SW 1271 (cell line): ENCODE results near the gene SELPLG.
"Not testable (repeated sequence)": the region's sequence is repeated elsewhere in the genome, so short reads cannot be mapped to it uniquely, and the experiment has no call there.

Source experiments
- DNase-seq, 2 experiments: peaks; one replicate each; lab custom pipeline; 2025; lab: John Stamatoyannopoulos, UW

Gene SELPLG

DNA sequence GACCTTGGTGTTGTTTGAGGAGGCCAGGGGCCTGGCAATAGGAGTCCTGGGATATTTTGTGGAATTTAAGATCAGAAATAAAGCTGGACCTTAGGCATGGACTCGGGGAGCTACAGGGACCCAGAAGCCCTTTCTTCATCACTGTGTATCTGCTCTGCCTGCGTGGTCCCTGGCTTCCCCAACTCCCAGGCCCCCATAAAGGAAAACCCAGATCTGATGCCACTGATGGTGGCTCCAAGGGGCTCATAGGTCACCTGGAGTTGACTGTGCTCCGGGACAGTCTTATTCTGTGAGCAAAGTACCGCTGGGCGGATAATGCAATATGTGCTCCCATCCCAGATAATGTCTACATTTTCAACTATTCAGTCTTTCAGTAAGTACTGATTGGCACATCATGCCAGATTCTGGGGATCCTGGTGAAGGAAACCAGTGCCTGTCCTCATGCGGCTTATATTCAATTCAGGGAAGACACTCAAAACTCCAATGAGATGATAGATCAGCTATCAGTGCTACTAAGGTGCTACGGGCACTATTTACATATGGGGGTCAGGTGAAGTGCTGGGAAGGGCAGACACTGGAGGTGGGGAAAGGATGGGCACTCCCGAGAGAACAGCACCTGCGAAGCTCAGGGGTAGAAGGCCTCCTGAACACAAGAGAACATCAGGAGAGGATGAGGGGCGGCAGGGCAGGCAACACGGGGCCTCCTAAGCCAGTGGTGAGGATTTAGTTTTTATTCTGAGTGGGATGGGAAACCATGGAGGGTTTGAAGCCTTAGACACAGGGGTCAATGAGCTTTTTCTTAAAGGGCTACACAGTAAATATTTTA, 5.5 kb upstream of the SELPLG start:
- no peak for DNase-seq

DNA sequence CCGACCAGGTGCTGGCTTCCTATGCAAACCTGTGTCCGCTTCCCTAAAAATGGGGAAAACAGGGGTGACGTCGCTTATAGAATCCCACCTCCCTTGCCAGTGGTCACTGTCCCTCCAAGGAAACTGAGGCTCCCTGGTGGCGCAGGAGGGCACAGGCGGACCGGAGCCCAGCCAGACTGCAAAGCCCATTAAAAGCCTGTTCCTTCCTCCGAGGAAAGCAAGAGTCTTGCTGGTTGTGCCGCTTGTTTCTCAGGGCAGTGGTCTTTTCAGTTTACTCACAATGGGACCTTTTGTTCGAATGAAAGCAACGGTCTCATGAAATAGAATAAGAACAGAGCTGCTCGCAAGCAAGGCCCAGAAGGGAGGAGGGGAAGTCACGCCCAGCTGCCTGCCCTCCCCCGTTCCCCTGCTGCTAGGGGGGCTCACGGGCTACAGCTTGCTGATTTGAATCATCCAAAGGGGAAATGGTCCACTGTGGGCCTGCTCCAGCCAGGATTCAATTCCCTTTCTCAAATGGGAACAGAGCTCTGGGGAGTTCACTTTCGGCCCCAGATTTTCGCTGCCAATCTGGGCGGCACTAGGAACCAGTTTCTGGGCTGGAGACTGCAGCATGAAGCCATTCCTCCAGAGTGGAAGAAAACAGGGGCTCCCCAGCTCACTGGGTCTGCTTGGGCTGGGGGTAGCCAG, 4.6 kb upstream of the SELPLG start:
- DNase-seq: no peak

DNA sequence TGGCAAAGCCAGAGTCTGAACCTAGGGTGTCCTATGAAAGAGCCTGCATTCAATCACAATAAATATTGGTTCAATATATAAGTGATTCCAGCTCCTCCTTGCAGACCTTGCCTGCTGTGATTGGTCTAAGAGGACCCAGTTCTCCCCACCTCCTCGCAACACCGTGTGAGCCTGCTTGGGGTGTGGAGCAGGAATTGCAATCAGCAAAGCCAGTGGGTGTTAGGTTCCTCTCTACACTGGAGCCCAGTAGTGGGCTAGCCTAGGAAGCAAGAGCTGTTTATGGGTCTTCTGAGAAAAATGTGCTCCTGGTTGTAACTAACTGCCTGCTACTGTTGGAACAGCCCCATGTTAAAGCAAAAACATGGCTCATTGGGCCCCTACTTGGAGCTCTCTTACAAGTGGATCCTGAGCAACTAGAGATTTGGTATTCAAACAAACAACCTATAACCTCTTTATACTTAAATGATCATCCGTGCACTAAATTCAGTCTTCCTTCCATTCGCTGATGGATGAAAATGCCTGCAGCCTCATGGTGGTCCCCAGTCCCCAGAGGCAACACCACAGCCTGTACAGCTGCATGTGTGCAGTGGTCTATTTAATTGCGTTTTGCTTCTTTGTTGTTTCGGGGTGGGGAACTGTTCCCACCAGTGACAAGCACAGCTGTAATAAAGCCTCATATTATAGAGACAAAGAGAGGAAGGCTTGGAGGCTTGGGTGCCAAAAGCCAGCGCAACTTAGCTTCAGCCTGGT, 3.7 kb upstream of the SELPLG start:
- DNase-seq: no peak

DNA sequence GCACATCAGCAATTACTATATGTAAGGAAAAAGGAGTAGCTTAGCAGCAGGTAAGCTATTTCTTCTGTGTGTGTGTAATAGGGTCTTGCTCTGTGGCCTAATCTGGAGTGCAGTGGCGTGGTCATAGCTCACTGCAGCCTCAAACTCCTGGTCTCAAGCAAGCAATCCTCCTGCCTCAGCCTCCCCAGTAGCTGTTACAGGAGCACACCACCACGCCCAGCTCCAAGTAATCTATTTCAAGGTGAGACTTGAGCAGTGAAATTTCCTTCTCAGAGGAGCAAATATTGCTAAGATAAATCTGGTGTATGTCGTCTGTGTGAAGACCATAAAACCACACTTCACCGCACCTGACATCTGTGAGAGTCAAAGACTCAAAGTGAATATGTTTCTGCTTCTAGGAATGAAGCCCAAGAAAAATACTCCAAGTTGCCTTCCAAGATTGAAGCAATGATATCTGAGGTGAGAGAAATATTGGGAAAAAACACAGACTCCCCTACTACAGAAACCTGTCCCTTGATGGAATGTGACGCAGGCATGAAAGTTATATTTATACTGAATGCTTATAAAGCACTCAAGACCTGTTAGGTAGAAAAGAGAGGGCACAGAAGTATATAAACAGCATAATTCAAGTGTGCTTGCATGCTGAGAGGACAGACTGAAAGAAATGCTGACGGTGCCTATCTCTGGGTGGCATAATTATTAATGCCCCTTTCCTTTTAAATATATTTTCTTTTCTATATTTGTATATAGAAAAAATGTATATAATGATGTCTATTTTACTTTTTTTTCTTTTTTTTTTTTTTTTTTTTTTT, 2.5 kb upstream of the SELPLG start:
- no peak for DNase-seq

DNA sequence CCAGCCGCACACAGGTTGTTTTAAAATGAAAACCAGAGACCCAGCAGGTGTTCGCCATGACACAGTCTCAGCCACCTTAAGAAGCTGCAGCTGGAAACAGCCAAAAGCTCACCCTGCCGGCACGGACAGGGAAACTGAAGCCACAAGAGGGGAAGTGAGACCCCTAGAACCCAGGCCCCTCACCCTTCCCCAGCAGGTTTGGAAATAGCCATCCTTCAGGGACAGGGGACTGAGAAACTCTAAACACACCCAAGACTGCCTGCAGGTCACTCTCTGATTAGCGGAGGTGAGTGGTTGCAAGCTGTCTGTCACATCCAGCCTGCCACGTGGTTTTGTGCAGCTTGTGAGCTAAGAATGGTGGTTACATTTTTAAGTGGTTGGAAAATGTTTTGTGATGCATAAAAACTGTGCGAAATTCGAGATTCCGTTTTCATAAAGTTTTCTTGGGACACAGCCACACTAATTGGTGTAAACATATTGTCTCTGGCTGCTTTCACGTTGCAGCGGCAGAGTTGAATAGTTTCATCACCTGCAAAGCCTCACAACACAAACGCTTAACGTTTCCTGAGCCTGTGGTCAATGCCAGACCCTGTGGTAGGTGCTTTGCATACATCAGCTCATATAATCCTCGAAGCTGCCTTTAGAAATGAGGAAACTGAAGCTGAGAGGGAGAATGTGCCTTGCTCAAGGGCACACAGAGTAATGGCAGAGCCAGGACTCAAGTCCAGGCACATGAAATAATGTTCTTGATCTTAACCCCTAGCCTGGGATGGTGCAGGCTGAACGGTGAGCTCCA, 1.7 kb upstream of the SELPLG start:
- no peak for DNase-seq

DNA sequence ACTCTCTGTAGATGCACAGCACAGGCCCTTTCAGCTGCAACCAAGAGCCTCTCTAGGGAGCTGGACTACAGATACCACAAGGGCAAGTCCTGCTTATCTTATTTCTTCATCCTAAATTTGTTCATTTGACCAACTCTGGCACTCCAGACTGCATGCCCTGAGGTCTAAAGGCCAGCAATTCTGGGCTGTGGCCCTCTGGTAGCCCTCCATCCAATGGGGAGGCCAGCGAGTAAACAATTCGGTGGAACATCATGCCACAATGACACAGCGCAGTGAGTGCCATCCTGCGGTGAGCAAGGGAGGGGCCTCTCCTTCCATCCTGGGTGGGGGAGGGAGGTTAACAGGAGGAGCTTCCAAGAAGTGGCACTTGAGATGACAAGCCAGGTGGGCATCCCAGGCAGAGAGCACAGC, 652 bp upstream of the SELPLG start:
- DNase-seq: no peak

DNA sequence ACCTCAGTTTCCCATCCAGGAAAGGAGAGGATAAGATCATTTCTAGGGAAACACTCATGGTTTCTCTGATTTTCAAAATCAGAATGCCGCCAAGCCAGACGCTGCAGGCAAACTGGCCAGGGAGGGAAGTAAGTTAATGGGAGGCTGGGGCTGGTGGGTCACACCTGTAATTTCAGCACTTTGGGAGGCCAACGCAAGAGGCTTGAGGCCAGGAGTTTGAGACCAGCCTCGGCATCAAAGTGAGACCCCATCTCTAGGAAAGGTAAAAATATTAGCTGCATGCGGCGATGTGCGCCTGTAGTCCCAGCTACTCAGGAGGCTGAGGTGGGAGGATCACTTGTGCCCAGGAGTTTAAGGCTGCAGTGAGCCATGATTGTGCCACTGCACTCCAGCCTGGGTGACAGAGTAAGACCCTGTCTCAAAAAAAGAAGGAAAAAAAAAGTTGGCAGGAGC, 587 bp downstream of the SELPLG start:
- no peak for DNase-seq

DNA sequence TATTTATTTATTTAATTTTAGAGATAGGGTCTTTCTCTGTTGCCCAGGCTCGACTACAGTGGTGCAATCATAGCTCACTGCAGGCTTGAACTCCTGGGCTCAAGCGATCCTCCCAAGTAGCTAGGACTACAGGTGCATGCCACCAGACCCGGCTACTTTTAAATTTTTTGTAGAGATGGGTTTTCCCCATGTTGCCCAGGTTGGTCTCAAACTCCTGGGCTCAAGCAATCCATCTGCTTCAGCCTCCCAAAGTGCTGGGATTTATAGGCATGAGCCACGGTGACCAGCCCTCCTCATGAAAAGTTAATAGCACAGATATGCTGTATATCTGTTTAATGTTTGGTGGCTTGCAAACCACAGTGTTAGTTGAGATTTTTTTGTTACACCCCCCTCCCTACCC, 2.4 kb downstream of the SELPLG start:
- not testable (repeated sequence) for DNase-seq

DNA sequence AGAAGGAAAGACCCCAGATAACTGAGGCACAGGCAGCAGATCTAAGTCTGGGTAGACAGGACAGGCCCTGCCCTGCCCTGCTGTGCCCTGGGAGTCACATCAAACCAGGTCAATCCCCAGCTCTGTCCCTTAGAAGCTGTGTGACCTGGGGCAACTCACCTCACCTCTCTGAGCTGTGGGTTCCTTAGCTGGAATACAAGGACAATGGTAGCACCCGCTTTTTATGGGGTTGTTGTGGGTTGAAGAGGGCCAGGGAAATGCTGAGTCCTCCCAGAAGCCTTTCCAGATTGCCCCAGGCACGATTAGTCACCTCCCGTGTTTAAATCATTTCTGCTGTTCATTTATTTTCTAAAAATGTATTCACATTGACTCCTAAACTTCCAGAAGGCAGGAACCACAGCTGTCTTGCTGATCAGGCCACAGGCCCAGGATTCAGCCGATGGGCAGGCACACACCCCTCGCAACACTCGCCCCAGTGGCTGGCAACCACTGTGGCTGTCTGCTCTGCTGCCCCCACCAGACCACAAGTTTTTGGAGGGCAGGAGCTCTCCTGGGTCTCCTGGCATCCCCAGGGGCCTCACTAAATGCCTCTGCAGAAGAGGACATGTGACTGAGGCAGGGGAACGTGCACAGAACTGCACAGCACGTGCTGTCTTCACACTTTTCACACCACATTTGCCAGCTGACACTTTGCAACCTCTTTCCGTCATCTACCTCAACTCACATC, 3.0 kb downstream of the SELPLG start:
- no peak for DNase-seq

DNA sequence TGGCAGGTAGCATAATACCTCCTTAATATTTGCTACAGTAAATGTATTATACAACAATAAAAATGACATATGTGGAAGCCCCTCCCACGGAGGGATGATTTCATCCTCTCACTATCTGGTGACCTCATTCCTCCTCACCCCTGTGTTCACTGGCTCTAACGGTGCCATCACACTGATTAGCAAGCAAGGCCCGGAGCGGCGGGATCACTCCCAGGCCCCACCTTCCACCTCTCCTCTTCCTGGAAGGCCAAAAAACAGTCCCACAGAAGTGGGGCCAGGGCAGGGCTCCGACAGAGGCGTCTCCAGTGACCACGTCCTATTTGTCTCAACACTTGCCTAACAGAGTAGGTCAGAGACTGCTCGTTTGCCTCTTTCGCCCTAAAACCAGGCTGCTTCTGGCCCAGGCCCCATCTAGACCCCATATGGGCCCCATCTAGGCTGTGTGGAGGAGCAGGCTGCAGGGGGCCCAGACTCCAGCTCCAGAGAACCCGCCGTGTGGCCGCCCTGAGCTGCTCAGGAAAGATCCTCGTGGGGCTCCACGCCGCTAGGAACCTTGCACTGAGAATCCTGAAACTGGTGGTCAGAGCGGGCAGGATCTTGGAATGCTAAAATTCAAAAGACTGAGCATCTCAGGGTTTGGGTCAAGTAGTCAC, 3.7 kb downstream of the SELPLG start:
- DNase-seq: no peak

DNA sequence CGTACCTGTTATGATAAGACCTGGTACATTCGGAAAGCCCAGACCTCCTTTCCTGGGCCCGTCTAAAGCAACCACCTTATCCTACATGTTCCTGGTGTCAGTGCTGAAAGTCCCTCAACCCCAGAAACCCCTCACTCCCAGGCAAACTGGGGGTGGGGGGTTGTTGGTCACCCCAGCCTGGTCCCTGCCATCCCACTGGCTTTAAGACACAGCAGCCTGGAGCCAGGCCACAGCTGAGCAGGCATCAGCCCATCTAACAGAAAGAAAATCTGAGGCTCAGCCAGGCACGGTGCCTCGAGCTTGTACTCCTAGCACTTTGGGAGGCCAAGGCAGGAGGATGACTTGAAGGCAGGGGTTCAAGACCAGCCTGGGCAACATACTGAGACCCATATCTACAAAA, 4.5 kb downstream of the SELPLG start:
- DNase-seq: no peak

DNA sequence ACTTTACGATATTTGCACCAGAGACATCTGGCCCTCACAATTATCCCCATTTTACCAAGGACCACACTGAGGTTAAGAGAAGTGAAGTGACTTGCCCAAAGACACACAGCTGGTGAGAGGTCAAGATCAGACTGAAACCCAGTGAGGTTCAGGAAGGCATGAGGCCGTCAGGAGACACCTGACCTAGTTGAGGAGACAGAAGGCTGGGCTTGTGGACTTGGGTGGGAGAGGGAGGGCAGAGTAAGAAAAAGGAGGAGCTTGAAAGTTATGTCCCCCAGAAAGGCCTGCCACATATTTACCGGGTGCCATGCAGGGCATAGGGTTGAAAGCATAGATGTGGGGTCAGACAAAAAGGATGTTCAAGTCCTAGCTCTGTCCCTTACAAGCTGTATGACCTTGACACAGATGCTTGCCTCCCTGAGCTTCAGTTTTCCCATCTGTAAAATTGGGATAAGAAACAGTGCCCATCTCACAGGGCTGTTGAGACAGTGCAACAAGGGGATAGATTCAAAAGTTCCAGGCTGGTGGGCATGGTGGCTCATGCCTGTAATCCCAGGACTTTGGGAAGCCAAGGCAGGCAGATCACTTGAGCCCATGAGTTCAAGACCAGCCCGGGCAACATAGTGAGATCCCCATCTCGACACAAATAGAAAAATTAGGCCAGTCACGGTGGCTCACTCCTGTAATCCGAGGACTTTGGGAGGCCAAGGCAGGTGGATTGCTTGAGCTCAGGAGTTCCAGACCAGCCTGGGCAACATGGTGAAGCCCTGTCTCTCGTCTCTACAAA, 6.4 kb downstream of the SELPLG start:
- no peak for DNase-seq

DNA sequence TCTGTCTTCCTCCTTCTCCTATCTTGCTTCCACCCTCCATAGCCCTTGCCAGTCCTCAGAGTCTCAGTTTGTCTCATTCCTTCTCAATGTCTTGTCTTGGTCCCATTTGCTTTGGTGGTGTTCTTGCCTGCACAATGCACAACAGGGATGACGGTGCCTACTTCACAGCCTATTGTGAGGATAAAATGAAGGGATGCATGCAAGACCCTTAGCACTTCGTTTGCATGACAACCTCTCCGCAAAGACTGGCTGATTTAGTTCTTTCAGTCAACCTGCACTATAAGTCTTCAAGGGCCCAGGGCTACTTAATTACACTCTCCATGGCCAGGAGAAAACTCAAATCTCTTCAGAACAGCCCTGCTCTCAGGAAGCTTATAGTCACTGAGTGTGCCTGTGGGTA, 8.5 kb downstream of the SELPLG start:
- DNase-seq: no peak

DNA sequence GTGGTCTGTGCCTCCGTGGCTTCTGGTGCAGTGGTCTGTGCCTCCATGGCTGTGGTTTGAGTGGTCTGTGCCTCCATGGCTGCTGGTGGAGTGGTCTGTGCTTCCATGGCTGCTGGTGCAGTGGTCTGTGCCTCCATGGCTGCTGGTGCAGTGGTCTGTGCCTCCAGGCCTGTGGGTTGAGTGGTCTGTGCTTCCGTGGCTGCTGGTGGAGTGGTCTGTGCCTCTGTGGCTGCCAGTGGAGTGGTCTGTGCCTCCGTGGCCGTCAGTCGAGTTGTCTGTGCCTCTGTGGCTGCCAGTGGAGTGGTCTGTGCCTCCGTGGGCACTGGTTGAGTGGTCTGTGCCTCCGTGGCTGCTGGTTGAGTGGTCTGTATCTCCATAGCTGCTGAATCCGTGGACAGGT, 10.1 kb downstream of the SELPLG start:
- no peak for DNase-seq

DNA sequence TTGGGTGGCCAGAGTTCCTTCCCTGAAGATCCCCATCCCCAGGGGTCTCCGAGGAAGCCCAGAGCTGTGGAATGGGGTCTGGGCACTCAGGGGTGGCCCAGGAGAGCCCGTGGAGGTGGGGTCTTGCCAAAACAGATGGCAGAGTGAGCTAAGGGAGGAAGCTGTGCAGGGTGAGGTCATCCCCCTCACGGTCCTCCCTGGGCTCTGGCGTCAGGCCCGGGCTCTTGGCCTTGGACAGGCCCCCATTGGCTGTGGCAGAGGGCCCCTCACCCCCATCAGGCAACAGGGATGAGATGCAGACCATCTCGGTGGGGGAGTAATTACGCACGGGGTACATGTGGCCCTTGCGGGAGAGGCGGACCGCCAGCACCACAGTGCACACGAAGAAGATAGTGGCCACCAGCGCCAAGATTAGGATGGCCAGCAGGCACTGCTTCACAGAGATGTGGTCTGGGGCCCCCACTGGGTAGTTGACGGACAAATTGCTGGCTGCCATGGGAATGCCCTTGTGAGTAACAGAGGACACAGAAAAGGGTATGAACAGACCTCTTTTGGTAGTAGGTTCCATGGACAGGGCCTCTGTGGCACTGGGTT, 10.7 kb downstream of the SELPLG start:
- no peak for DNase-seq

DNA sequence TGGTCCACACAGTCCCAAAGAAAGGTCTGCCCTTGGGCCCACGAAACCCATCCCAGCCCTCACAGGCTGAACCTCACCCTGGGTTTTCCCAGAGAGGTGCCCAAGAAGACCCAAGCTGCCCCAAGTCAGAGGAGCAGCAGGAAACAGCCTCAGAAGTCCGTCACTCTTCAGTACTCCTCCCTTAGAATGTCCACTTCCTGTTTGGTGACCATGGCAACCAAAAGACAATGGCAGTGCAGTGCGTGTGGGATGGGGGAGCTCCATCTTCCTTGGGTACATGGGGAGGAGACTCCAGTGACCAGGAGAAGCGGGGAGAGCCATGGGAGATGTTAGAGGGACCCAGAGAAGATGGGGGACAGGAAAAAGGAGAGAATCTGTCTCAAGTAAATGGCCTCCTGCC, 11.3 kb downstream of the SELPLG start:
- DNase-seq: no peak

DNA sequence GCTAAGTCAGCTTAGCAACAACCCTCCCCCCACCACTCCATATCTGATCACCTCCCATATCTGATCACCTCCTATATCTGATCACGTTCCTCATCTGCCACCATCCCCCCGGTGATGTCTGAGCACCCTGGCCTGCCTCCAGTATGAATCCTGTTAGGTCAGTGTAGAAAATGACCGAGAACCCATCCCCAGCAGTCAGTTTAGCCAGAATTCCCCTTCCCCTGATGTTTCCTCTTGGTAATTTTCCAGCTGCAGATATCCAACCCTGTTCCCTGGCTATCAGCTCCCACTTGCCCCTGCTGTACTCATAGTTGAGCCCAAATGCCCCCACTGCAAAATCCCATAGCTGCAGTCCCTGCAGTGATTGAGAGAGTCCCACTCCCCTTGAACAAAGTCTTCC, 12.5 kb downstream of the SELPLG start:
- no peak for DNase-seq

DNA sequence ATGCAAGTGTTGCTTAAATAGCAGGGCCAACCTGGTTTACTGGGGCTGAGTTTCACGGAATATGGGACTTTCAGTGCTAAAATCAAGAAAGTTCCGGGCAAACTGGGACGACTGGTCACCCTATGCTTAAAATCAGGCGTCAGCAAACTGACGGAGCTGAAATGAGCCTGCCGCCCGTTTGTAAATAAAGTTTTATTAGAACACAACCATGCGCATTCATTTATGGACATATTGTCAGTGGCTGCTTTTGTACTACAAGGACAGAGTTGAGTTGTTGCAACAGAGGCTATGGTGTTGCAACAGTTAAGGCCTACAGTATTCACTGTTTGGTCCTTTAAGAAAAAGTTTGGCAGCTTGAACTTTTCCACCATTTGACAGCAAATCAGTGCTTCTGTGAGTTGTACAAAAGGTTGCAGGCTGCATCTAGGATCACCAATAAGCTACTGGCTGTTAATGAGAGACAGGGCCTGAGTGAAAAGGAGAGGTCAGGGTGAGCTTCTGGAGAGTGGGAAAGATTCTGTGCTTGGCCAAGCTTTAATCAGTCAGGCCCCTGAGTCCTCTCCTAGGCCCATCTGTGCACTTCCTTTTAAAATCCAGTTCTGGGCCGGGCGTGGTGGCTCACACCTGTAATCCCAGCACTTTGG, 13.3 kb downstream of the SELPLG start:
- DNase-seq: no peak
